H9 (cell line): Measurements from ENCODE around the gene TBX1. TPM values are rescaled to one million over a fixed set of nuclear protein-coding genes. Genes with fewer than 3 reads are reported as not detected.

Experiments used
- DNase-seq: peaks from one replicate; pipeline ENCODE4 v3.0.0-alpha.2; 2017
- H2AFZ ChIP-seq: one replicate; pipeline ENCODE4 v1.6.1; 2013; ENCODE audit warnings: mild to moderate bottlenecking, low read length, control low read depth, moderate library complexity
- H2AK5ac ChIP-seq: 2 replicates; pipeline ENCODE4 v1.6.1; 2013; ENCODE audit warnings: low read length, control low read depth, mixed read lengths; ENCODE audit not compliant: insufficient read length
- H2BK120ac ChIP-seq: one replicate; pipeline ENCODE4 v1.6.1; 2013; ENCODE audit warnings: low read depth, mild to moderate bottlenecking, low read length, control low read depth, inconsistent platforms; ENCODE audit not compliant: poor library complexity, severe bottlenecking
- H2BK12ac ChIP-seq: 2 replicates; pipeline ENCODE4 v1.6.1; 2013; ENCODE audit warnings: low read length, control low read depth, mixed read lengths, low read depth; ENCODE audit not compliant: insufficient read length
- H2BK15ac ChIP-seq: 2 replicates; pipeline ENCODE4 v1.6.1; 2013; ENCODE audit warnings: low read depth, low read length, control low read depth
- H2BK20ac ChIP-seq: one replicate; pipeline ENCODE4 v1.6.1; 2013; ENCODE audit warnings: low read depth, mild to moderate bottlenecking, low read length, control low read depth, inconsistent platforms; ENCODE audit not compliant: poor library complexity, severe bottlenecking
- H2BK5ac ChIP-seq: 2 replicates; pipeline ENCODE4 v1.6.1; 2013; ENCODE audit warnings: low read length, control low read depth, mixed read lengths; ENCODE audit not compliant: insufficient read length
- H3K14ac ChIP-seq: 2 replicates; pipeline ENCODE4 v1.6.1; 2013; ENCODE audit warnings: low read length, control low read depth; ENCODE audit not compliant: insufficient read depth
- H3K18ac ChIP-seq: 2 replicates; pipeline ENCODE4 v1.6.1; 2013; ENCODE audit warnings: low read depth, mild to moderate bottlenecking, mixed read lengths, low read length, control low read depth; ENCODE audit not compliant: insufficient read length
- H3K23ac ChIP-seq: 2 replicates; pipeline ENCODE4 v1.6.1; 2013; ENCODE audit warnings: low read length, control low read depth, mixed read lengths, low read depth; ENCODE audit not compliant: insufficient read length
- H3K23me2 ChIP-seq: 2 replicates; pipeline ENCODE4 v1.6.1; 2013; ENCODE audit warnings: low read depth, mild to moderate bottlenecking, mixed read lengths, low read length, control low read depth; ENCODE audit not compliant: insufficient read length, poor library complexity, severe bottlenecking
- H3K27ac ChIP-seq: 2 replicates; pipeline ENCODE4 v1.5.1; 2013; ENCODE audit warnings: low read length, control low read depth, mixed read lengths, low read depth; ENCODE audit not compliant: insufficient read length
- H3K27me3 ChIP-seq: 2 replicates; pipeline ENCODE4 v1.6.1; 2013; ENCODE audit warnings: low read length, control low read depth, inconsistent platforms; ENCODE audit not compliant: insufficient read depth
- H3K4ac ChIP-seq: 2 replicates; pipeline ENCODE4 v1.6.1; 2013; ENCODE audit warnings: low read depth, mild to moderate bottlenecking, control low read depth, inconsistent platforms, low read length, moderate library complexity
- H3K4me1 ChIP-seq: 2 replicates; pipeline ENCODE4 v1.6.1; 2013; ENCODE audit warnings: low read length, control low read depth, inconsistent platforms; ENCODE audit not compliant: insufficient read depth
- H3K4me2 ChIP-seq: 2 replicates; pipeline ENCODE4 v1.6.1; 2013; ENCODE audit warnings: low read length, control low read depth, mixed read lengths; ENCODE audit not compliant: insufficient read length, insufficient read depth
- H3K56ac ChIP-seq: 2 replicates; pipeline ENCODE4 v1.6.1; 2013; ENCODE audit warnings: low read depth, mild to moderate bottlenecking, mixed read lengths, low read length, control low read depth; ENCODE audit not compliant: insufficient read length
- H3K79me1 ChIP-seq: 2 replicates; pipeline ENCODE4 v1.6.1; 2013; ENCODE audit warnings: low read depth, mild to moderate bottlenecking, moderate library complexity, low read length, control low read depth, inconsistent platforms; ENCODE audit not compliant: insufficient read depth, poor library complexity, severe bottlenecking
- H3K79me2 ChIP-seq: 2 replicates; pipeline ENCODE4 v1.6.1; 2013; ENCODE audit warnings: low read length, control low read depth, inconsistent platforms; ENCODE audit not compliant: insufficient read depth
- H3K9ac ChIP-seq: 2 replicates; pipeline ENCODE4 v1.6.1; 2013; ENCODE audit warnings: low read length, control low read depth, mixed read lengths; ENCODE audit not compliant: insufficient read length; ENCODE audit errors: extremely low read depth
- H3K9me3 ChIP-seq: one replicate; pipeline ENCODE4 v1.6.1; 2013; ENCODE audit warnings: low read depth, low read length, inconsistent platforms; ENCODE audit not compliant: control insufficient read depth
- H3T11ph ChIP-seq: one replicate; pipeline ENCODE4 v1.6.1; 2013; ENCODE audit warnings: mild to moderate bottlenecking, low read length, control low read depth, inconsistent platforms
- H4K20me1 ChIP-seq: one replicate; pipeline ENCODE4 v1.6.1; 2013; ENCODE audit not compliant: control insufficient read depth, insufficient read length, insufficient read depth
- H4K5ac ChIP-seq: 2 replicates; pipeline ENCODE4 v1.6.1; 2013; ENCODE audit warnings: low read depth, mild to moderate bottlenecking, mixed read lengths, low read length, control low read depth; ENCODE audit not compliant: insufficient read length
- H4K8ac ChIP-seq: replicated peaks from 2 replicates; pipeline ENCODE4 v1.6.1; 2013; ENCODE audit warnings: low read length, control low read depth, mixed read lengths, low read depth; ENCODE audit not compliant: insufficient read length
- H4K91ac ChIP-seq: 2 replicates; pipeline ENCODE4 v1.6.1; 2013; ENCODE audit warnings: low read depth, mild to moderate bottlenecking, moderate library complexity, mixed read lengths, low read length, control low read depth; ENCODE audit not compliant: insufficient read length
- H3K27ac Mint-ChIP-seq, 3 experiments: 2 replicates in 2 of 3; 3 replicates in 1 of 3; pipeline ENCODE4 v1.8.0; 2020 to 2021; ENCODE audit warnings: mixed read lengths in 3 of 3, mild to moderate bottlenecking in 1 of 3, moderate library complexity in 1 of 3
- H3K27me3 Mint-ChIP-seq: 2 replicates; pipeline ENCODE4 v1.8.0; 2021; ENCODE audit warnings: low read depth, mild to moderate bottlenecking, moderate library complexity, mixed read lengths
- H3K36me3 Mint-ChIP-seq, 3 experiments: 2 replicates in 2 of 3; 3 replicates in 1 of 3; pipeline ENCODE4 v1.8.0; 2020 to 2021; ENCODE audit warnings: low read depth in 3 of 3, mixed read lengths in 3 of 3; ENCODE audit not compliant: insufficient read depth in 1 of 3
- H3K4me1 Mint-ChIP-seq, 2 experiments: 2 replicates each; pipeline ENCODE4 v1.8.0; 2020; ENCODE audit warnings: mixed read lengths in 2 of 2
- H3K4me3 Mint-ChIP-seq, 2 experiments: 2 replicates in 1 of 2; 3 replicates in 1 of 2; pipeline ENCODE4 v1.8.0; 2020 to 2021; ENCODE audit warnings: mild to moderate bottlenecking in 2 of 2, mixed read lengths in 2 of 2, moderate library complexity in 1 of 2
- H3K9me3 Mint-ChIP-seq, 2 experiments: 2 replicates in 1 of 2; 3 replicates in 1 of 2; pipeline ENCODE4 v1.8.0; 2020; ENCODE audit warnings: mild to moderate bottlenecking in 2 of 2, mixed read lengths in 2 of 2, moderate library complexity in 1 of 2
- WGBS: extraction: QIAGEN DNeasy Blood & Tissue Kit; methylation state at CpG from one replicate; pipeline ENCODE4 v1.1.7; 2013; ENCODE audit warnings: missing lambda C conversion rate, low lambda C conversion rate, mixed read lengths; ENCODE audit not compliant: insufficient read length; ENCODE audit errors: extremely low coverage; 5-methylcytosine and 5-hydroxymethylcytosine counted together
- total RNA-seq: library from RNA; stranded (reverse); gene quantifications from 2 replicates; pipeline ENCODE4 v1.2.1, GENCODE V29; 2021
- TF ChIP-seq, protein P1 (sequence below): fragments of 200-600 bp; sonication (generic); conservative IDR thresholded peaks from 3 replicates; pipeline ENCODE4 v1.8.0; 2021; ENCODE audit warnings: antibody characterized with exemption, mild to moderate bottlenecking

TBX1 gene
- total RNA-seq, 1 experiment from 2014 or later, result 2.2 TPM

- Histone ChIP-seq H3K79me2 (no peaks in the 10 kb centered on the region), H2BK5ac (no peak overlapping the region), H3T11ph (no peak overlapping the region), H4K91ac (no peak overlapping the region), H3K9ac (no peak overlapping the region), H2AK5ac (no peak overlapping the region), H3K14ac (no peak overlapping the region), H3K23me2 (no peaks in the 10 kb centered on the region), H2BK120ac (no peak overlapping the region), H2BK15ac (no peak overlapping the region), H3K4ac (no peak overlapping the region), H4K8ac (no peak overlapping the region), H2BK12ac (no peak overlapping the region), H3K4me1 (no peaks in the 10 kb centered on the region), H3K9me3 (no peaks in the 10 kb centered on the region), H3K4me2 (no peak overlapping the region), H3K27me3 (no peaks in the 10 kb centered on the region), H3K27ac (no peak overlapping the region), H3K18ac (no peak overlapping the region), H3K79me1 (no peaks in the 10 kb centered on the region), H3K56ac (no peak overlapping the region), H2BK20ac (no peak overlapping the region), H4K5ac (no peak overlapping the region), H2AFZ (no peak overlapping the region), H3K23ac (no peak overlapping the region), H4K20me1 (peaks cover 3% of the 10 kb centered on the region)
- WGBS, result no CpG with 5 or more reads among the region's 6 CpGs
- Mint-ChIP-seq H3K9me3 (no peaks in the 10 kb centered on the region; a peak in 1 of 5 replicates), H3K27me3 (peaks cover 10% of the 10 kb centered on the region), H3K27ac (no peak overlapping the region), H3K4me1 (peaks cover 5 to 7% of the 10 kb centered on the region in 2 experiments; a peak in 1 of 4 replicates), H3K4me3 (no peak overlapping the region), H3K36me3 (peaks cover 0 to 3% (median 0%) of the 10 kb centered on the region in 3 experiments; a peak in 4 of 7 replicates)
- TF ChIP-seq, protein P1, sequence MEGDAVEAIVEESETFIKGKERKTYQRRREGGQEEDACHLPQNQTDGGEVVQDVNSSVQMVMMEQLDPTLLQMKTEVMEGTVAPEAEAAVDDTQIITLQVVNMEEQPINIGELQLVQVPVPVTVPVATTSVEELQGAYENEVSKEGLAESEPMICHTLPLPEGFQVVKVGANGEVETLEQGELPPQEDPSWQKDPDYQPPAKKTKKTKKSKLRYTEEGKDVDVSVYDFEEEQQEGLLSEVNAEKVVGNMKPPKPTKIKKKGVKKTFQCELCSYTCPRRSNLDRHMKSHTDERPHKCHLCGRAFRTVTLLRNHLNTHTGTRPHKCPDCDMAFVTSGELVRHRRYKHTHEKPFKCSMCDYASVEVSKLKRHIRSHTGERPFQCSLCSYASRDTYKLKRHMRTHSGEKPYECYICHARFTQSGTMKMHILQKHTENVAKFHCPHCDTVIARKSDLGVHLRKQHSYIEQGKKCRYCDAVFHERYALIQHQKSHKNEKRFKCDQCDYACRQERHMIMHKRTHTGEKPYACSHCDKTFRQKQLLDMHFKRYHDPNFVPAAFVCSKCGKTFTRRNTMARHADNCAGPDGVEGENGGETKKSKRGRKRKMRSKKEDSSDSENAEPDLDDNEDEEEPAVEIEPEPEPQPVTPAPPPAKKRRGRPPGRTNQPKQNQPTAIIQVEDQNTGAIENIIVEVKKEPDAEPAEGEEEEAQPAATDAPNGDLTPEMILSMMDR, result no peak
- DNase-seq, result no peak
Measured at GRCh38 chr22:19786264-19786585, 25.6 kb downstream of the TBX1 start.
